ENCODE measurements around the gene APOA5.

DNA sequence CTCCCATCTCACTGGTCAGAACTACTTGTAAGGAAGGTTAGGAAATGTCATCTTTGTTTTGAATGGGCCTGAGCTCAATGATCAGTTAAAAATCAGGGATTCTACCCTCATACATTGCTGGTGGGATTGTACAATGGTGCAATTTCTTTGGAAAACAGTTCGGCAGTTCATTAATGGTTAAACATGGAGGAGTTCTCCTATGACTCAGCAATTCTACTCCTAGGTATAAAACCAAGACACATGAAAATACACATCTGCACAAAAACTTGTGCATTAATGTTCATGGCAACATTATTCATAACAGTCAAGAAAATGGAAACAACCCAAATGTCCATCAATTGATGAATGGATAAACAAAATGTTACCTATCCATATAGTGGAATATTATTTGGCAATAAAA lies 4.9 kb upstream of the APOA5 start:
- no peak for TF ChIP-seq EZH2 (IDR thresholded peaks at IDR 0.05)
- TF ChIP-seq FOXP2 (optimal IDR thresholded peaks at IDR 0.05; ENCODE audit: control extremely low read depth, extremely low read length, insufficient read depth), result no peak
- no peak for TF ChIP-seq POLR2AphosphoS5 (IDR thresholded peaks at IDR 0.05; ENCODE audit: borderline replicate concordance, low read depth, low read length)

Measured in SK-N-MC (cell line).